Liver (tissue), 9 donors: Measurements from ENCODE around the gene TNF. TPM values are rescaled to one million over a fixed set of nuclear protein-coding genes. Genes with fewer than 3 reads are reported as not detected.

Experiments used
- DNase-seq: peaks from one replicate; pipeline ENCODE4 v3.0.0-alpha.2; 2017; ENCODE audit warnings: low spot score
- H3K27ac ChIP-seq, 2 donors: one replicate each; pipeline ENCODE4 v1.7.0; 2013; ENCODE audit warnings: inconsistent platforms in 2 of 2, low read length in 2 of 2, control low read depth in 1 of 2, low read depth in 1 of 2, mild to moderate bottlenecking in 1 of 2
- H3K27me3 ChIP-seq, 4 donors: one replicate each; pipeline versions ENCODE4 v1.6.1 to v1.7.0; 2013; ENCODE audit warnings: low read length in 3 of 4, inconsistent platforms in 1 of 4, mild to moderate bottlenecking in 1 of 4, moderate library complexity in 1 of 4; ENCODE audit not compliant: control insufficient read depth in 4 of 4, insufficient read depth in 4 of 4
- H3K36me3 ChIP-seq, 4 donors: one replicate each; pipeline versions ENCODE4 v1.6.1 to v1.7.0; 2013; ENCODE audit warnings: low read length in 3 of 4, mild to moderate bottlenecking in 3 of 4, low read depth in 1 of 4, moderate library complexity in 1 of 4; ENCODE audit not compliant: control insufficient read depth in 4 of 4, insufficient read depth in 3 of 4
- H3K4me1 ChIP-seq, 4 donors: one replicate each; pipeline versions ENCODE4 v1.6.1 to v1.7.0; 2013; ENCODE audit warnings: low read length in 3 of 4, mild to moderate bottlenecking in 3 of 4, moderate library complexity in 1 of 4; ENCODE audit not compliant: control insufficient read depth in 4 of 4, insufficient read depth in 4 of 4
- H3K4me3 ChIP-seq, 3 donors: one replicate each; pipeline versions ENCODE4 v1.6.1 to v1.7.0; 2013; ENCODE audit warnings: low read length in 3 of 3, control low read depth in 1 of 3, low read depth in 1 of 3, mild to moderate bottlenecking in 1 of 3
- H3K9ac ChIP-seq, 2 donors: one replicate each; pipeline ENCODE4 v1.7.0; 2013; ENCODE audit warnings: low read length in 2 of 2, mild to moderate bottlenecking in 2 of 2, moderate library complexity in 2 of 2, control low read depth in 1 of 2, low read depth in 1 of 2
- H3K9me3 ChIP-seq, 4 donors: one replicate each; pipeline versions ENCODE4 v1.6.1 to v1.7.0; 2013; ENCODE audit warnings: low read length in 3 of 4; ENCODE audit not compliant: control insufficient read depth in 4 of 4
- ATF3 ChIP-seq: IDR thresholded peaks from 2 replicates; pipeline ENCODE4 v1.6.1; 2016; ENCODE audit warnings: antibody characterized with exemption
- CTCF ChIP-seq: fragments of 150-350 bp; IDR thresholded peaks from 2 replicates; pipeline ENCODE4 v1.5.1; 2017; ENCODE audit warnings: improper control_type of control experiment, low read depth, low read length; ENCODE audit not compliant: missing input control
- EGR1 ChIP-seq, 2 donors: IDR thresholded peaks; 2 replicates each; pipeline ENCODE4 v1.6.1; 2016 to 2018; ENCODE audit warnings: antibody characterized with exemption in 2 of 2, low read depth in 2 of 2
- FOXA1 ChIP-seq: IDR thresholded peaks from 2 replicates; pipeline ENCODE4 v1.6.1; 2016; ENCODE audit warnings: antibody characterized with exemption
- FOXA2 ChIP-seq: IDR thresholded peaks from 2 replicates; pipeline ENCODE4 v1.6.1; 2016; ENCODE audit warnings: antibody characterized with exemption
- GABPA ChIP-seq, 2 donors: IDR thresholded peaks in 1 of 2; conservative IDR thresholded peaks in 1 of 2; 2 replicates each; pipeline ENCODE4 v1.6.1; 2016; ENCODE audit warnings: antibody characterized with exemption in 2 of 2, mild to moderate bottlenecking in 1 of 2, moderate library complexity in 1 of 2
- HNF4A ChIP-seq, 2 donors: conservative IDR thresholded peaks; 2 replicates each; pipeline ENCODE4 v1.6.1; 2016; ENCODE audit warnings: antibody characterized with exemption in 2 of 2, mild to moderate bottlenecking in 2 of 2
- HNF4G ChIP-seq: IDR thresholded peaks from 2 replicates; pipeline ENCODE4 v1.6.1; 2016; ENCODE audit warnings: antibody characterized with exemption
- JUND ChIP-seq, 2 donors: IDR thresholded peaks; 2 replicates each; pipeline ENCODE4 v1.6.1; 2016; ENCODE audit warnings: antibody characterized with exemption in 2 of 2
- MAX ChIP-seq: IDR thresholded peaks from 2 replicates; pipeline ENCODE4 v1.6.1; 2016; ENCODE audit warnings: antibody characterized with exemption
- NR2F2 ChIP-seq: IDR thresholded peaks from 2 replicates; pipeline ENCODE4 v1.6.1; 2016; ENCODE audit warnings: antibody characterized with exemption
- RAD21 ChIP-seq, 2 donors: IDR thresholded peaks; 2 replicates each; pipeline ENCODE4 v1.6.1; 2016; ENCODE audit warnings: antibody characterized with exemption in 2 of 2, mild to moderate bottlenecking in 2 of 2
- REST ChIP-seq: IDR thresholded peaks from 2 replicates; pipeline ENCODE4 v1.6.1; 2016; ENCODE audit warnings: antibody characterized with exemption, mild to moderate bottlenecking
- RXRA ChIP-seq, 2 donors: IDR thresholded peaks; 2 replicates each; pipeline ENCODE4 v1.6.1; 2017 to 2018; ENCODE audit warnings: antibody characterized with exemption in 2 of 2, mild to moderate bottlenecking in 1 of 2
- SP1 ChIP-seq: IDR thresholded peaks from 2 replicates; pipeline ENCODE4 v1.6.1; 2018; ENCODE audit warnings: antibody characterized with exemption, mild to moderate bottlenecking
- TAF1 ChIP-seq: conservative IDR thresholded peaks from 2 replicates; pipeline ENCODE4 v1.6.1; 2016; ENCODE audit warnings: antibody characterized with exemption, mild to moderate bottlenecking
- YY1 ChIP-seq: IDR thresholded peaks from 2 replicates; pipeline ENCODE4 v1.6.1; 2016; ENCODE audit warnings: antibody characterized with exemption, mild to moderate bottlenecking
- ZBTB33 ChIP-seq: IDR thresholded peaks from 2 replicates; pipeline ENCODE4 v1.6.1; 2016; ENCODE audit warnings: antibody characterized with exemption
- WGBS: extraction: QIAGEN DNeasy Blood & Tissue Kit; methylation state at CpG from one replicate; pipeline ENCODE4 v1.1.7; 2013; 5-methylcytosine and 5-hydroxymethylcytosine counted together
- polyA plus RNA-seq, 2 donors: library from polyadenylated mRNA; stranded (reverse) in 1 of 2; unstranded in 1 of 2; fragments of 200-250 nt in 1 of 2; fragments of >200 nt in 1 of 2; fragmentation: Nextera tagmentation in 1 of 2; extraction: Ambion mirVana in 1 of 2; gene quantifications; one replicate each; pipeline versions ENCODE4 v1.2.1 to v1.2.3, GENCODE V29; 2013 to 2015
- total RNA-seq, 2 donors: library from RNA; depleted of rRNA; stranded (reverse); fragments of >200 nt; gene quantifications; one replicate each; pipeline ENCODE4 v1.2.3, GENCODE V29; 2014
- donor health status: healthy.
- donor health status: healthy.
- donor health status: healthy.
- donor health status: healthy.
- donor health status: healthy.

The TNF gene
- total and polyA plus RNA-seq, 4 donors = 0.06 to 0.42 (median 0.19) TPM; not detected in 1

GRCh38 chr6:31592396-31592771 lies 17.0 kb downstream of the TNF start:
- Histone ChIP-seq H3K4me3 (no peak overlapping the region), H3K4me1 (peaks cover 0 to 3% (median 0%) of the 10 kb centered on the region in 4 donors), H3K27ac (no peak overlapping the region), H3K27me3 (no peaks in the 10 kb centered on the region), H3K9ac (no peak overlapping the region), H3K36me3 (no peaks in the 10 kb centered on the region), H3K9me3 (no peaks in the 10 kb centered on the region)
- 90% methylated on average over 7 of the region's 7 CpGs for WGBS
- TF ChIP-seq RAD21 (IDR thresholded peaks at IDR 0.05) (no peak), ZBTB33 (no peak), CTCF (no peak), NR2F2 (no peak), MAX (no peak), TAF1 (no peak)
- no peak for DNase-seq

- no peak overlapping the region for H3K4me3 ChIP-seq
- no peaks in the 10 kb centered on the region for H3K9me3 ChIP-seq
- TF ChIP-seq JUND (IDR thresholded peaks at IDR 0.05) (no peak), ZBTB33 (no peak), RXRA (IDR thresholded peaks at IDR 0.05) (no peak), GABPA (IDR thresholded peaks at IDR 0.05 in 1 of 2, conservative IDR thresholded peaks at IDR 0.05 in 1 of 2) (no peak), HNF4A (conservative IDR thresholded peaks at IDR 0.05) (no peak), RAD21 (IDR thresholded peaks at IDR 0.05) (peak; percentile 56 to 69), FOXA1 (no peak), CTCF (peak; percentile 33), EGR1 (IDR thresholded peaks at IDR 0.05; ENCODE audit: low read depth in 2 of 2) (no peak), HNF4G (no peak), SP1 (no peak), REST (no peak), TAF1 (no peak), NR2F2 (no peak), YY1 (no peak), FOXA2 (no peak), MAX (no peak), ATF3 (no peak)
- H3K36me3 ChIP-seq = no peaks in the 10 kb centered on the region
- 20% methylated on average over 2 of the region's 2 CpGs for WGBS
- no peak overlapping the region for H3K9ac ChIP-seq
- no peaks in the 10 kb centered on the region for H3K27me3 ChIP-seq
- DNase-seq = no peak
- no peak overlapping the region for H3K27ac ChIP-seq
- H3K4me1 ChIP-seq = peaks cover 0 to 6% (median 4%) of the 10 kb centered on the region in 4 donors
Observed at GRCh38 chr6:31597006-31597405, 21.6 kb downstream of the TNF start.
